HG02840 (cell line): ENCODE results near the gene CXXC4.

ENCODE experiments used
- ATAC-seq: cut with Tn5 transposase; IDR thresholded peaks from one replicate; pipeline ENCODE4 v1.9.1; 2021; ENCODE audit warnings: mild to moderate bottlenecking, moderate library complexity, moderate number of reproducible peaks; ENCODE audit not compliant: unreplicated experiment, low FRiP score

CXXC4 gene

GRCh38 chr4:104424989-104425388, 69.7 kb downstream of the CXXC4 start:
- no peak for ATAC-seq

- ATAC-seq = no peak
Observed at GRCh38 chr4:104424475-104424941, 70.2 kb downstream of the CXXC4 start.

GRCh38 chr4:104421566-104421965, 73.1 kb downstream of the CXXC4 start:
- no peak for ATAC-seq

GRCh38 chr4:104420766-104421165, 73.9 kb downstream of the CXXC4 start:
- no peak for ATAC-seq
